Stimulated activated CD4-positive, alpha-beta T cell treated with anti-CD3 and anti-CD28 coated beads, TNF-alpha, amount 100 ng/mL, for 4 hours (primary cell): ENCODE results near the gene ZNF891.

Experiments used
- DNase-seq, 3 experiments: peaks; one replicate each; pipeline ENCODE4 v3.0.0-alpha.2; 2020; ENCODE audit warnings: low read depth in 3 of 3

The ZNF891 gene

GRCh38 chr12:133061954-133062353 is 68.1 kb downstream of the ZNF891 start:
- DNase-seq: no peak

GRCh38 chr12:133058203-133059113 is 71.6 kb downstream of the ZNF891 start:
- no peak for DNase-seq

DNA sequence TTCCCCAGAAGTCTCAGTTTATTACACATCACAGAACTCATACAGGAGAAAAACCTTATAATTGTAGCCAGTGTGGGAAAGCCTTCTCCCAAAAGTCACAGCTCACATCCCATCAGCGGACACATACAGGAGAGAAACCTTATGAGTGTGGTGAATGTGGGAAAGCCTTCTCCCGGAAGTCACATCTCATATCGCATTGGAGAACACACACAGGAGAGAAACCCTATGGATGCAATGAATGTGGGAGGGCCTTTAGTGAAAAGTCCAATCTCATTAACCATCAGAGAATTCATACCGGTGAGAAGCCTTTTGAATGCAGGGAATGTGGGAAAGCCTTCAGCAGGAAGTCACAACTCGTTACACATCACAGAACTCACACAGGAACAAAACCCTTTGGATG is 72.6 kb downstream of the ZNF891 start:
- no peak for DNase-seq
